ENCODE results near the gene SLC39A1. TPM values are rescaled to one million over a fixed set of nuclear protein-coding genes. Genes with fewer than 3 reads are reported as not detected.
A peak's percentile ranks its signal among the peaks of the same experiment; 100 is the strongest.

SLC39A1 gene
- total and polyA plus RNA-seq, 11 donors: 31.6 to 163 (median 48.4) TPM

DNA sequence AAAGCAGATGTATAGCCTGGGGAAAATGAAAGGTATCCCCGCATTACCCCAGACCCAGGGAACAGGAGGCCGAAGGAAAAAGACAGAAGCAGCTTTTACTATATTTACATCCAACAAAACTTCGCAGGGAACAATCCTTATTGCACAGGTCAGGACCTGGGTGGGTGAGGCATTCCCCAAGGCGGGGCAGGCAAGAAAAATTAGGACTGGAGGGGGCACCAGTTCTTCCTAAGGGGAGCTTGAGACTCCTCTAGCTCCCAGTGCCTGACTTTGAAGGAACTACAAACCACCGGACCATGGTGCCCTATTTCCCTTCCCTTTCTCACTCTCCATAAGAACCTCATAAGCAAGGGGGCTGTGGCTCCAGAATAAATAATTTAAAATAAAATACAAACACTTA, 33.9 kb downstream of the SLC39A1 start:
- no peaks in the 10 kb centered on the region for H3K9me3 ChIP-seq
- H3K4me1 ChIP-seq: peaks cover 0 to 12% (median 1%) of the 10 kb centered on the region in 12 donors
- peaks cover 0 to 53% (median 48%) of the 10 kb centered on the region in 9 donors for H3K36me3 ChIP-seq
- H3K27me3 ChIP-seq: no peaks in the 10 kb centered on the region
- H3K27ac ChIP-seq: peak overlapping the region in 4 of 12 donors; percentile 21 to 42 (median 34)
- DNase-seq: no peak
- no peak overlapping the region for H3K4me3 ChIP-seq
- intact Hi-C loops (cut with DNase I): loop anchor here in 2 of 10 donors (10.0 kb wide), 2 partner anchors 105 to 255 kb away; partner anchors contain the start of genes ILF2 (in 1 of the 2) and NPR1 (in 1 of the 2)
- ATAC-seq: no peak
- 84 to 91% (median 90%) methylated on average over 5 of the region's 5 CpGs for WGBS, 4 donors
- TF ChIP-seq POLR2A (IDR thresholded peaks at IDR 0.05): no peak
- TF ChIP-seq, protein P1, sequence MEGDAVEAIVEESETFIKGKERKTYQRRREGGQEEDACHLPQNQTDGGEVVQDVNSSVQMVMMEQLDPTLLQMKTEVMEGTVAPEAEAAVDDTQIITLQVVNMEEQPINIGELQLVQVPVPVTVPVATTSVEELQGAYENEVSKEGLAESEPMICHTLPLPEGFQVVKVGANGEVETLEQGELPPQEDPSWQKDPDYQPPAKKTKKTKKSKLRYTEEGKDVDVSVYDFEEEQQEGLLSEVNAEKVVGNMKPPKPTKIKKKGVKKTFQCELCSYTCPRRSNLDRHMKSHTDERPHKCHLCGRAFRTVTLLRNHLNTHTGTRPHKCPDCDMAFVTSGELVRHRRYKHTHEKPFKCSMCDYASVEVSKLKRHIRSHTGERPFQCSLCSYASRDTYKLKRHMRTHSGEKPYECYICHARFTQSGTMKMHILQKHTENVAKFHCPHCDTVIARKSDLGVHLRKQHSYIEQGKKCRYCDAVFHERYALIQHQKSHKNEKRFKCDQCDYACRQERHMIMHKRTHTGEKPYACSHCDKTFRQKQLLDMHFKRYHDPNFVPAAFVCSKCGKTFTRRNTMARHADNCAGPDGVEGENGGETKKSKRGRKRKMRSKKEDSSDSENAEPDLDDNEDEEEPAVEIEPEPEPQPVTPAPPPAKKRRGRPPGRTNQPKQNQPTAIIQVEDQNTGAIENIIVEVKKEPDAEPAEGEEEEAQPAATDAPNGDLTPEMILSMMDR (IDR thresholded peaks at IDR 0.05): no peak

DNA sequence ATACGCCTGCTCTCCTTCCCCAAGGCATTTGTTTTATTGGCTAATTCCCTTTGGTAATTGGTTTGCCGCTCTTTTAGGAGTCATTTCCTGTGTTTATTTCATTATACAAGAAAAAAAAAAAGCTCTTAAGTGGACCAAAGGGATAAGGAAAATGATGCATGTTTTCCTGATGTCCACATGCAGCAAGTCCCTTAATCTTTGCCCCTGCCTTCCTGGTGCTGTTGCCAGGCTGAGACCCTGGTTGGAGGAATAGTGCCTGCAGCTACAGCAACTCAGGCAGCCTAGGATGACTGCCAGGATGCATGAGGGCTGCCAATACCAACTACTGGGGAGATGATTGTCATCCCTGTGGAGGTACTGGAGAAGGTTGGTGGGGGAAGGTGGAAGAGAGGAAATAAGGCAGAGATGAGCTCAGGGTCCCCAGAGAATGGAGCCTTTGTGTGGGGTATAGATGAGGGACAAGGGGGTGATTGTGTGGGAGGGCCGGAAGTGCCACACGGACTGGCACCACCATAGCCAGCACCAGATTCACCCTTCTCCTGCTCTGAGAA, 34.5 kb downstream of the SLC39A1 start:
- H3K4me3 ChIP-seq: no peak overlapping the region
- no peaks in the 10 kb centered on the region for H3K27me3 ChIP-seq
- H3K4me1 ChIP-seq: peaks cover 0 to 14% (median 4%) of the 10 kb centered on the region in 12 donors
- no peaks in the 10 kb centered on the region for H3K9me3 ChIP-seq
- whole genome bisulfite sequencing, 4 donors: 50 to 69% (median 59%) methylated on average over 4 of the region's 4 CpGs
- peaks cover 0 to 48% (median 42%) of the 10 kb centered on the region in 9 donors for H3K36me3 ChIP-seq
- intact Hi-C loops (cut with DNase I): loop anchor here in 2 of 10 donors (10.0 kb wide), 2 partner anchors 104 to 254 kb away; partner anchors contain the start of genes ILF2 (in 1 of the 2) and NPR1 (in 1 of the 2)
- TF ChIP-seq POLR2A (IDR thresholded peaks at IDR 0.05): no peak
- TF ChIP-seq, protein P1 (IDR thresholded peaks at IDR 0.05): no peak
- ATAC-seq (peak in 2 of 4 donors; percentile 7 to 10), DNase-seq (no peak)
- peak overlapping the region in 4 of 12 donors; percentile 21 to 42 (median 34) for H3K27ac ChIP-seq

DNA sequence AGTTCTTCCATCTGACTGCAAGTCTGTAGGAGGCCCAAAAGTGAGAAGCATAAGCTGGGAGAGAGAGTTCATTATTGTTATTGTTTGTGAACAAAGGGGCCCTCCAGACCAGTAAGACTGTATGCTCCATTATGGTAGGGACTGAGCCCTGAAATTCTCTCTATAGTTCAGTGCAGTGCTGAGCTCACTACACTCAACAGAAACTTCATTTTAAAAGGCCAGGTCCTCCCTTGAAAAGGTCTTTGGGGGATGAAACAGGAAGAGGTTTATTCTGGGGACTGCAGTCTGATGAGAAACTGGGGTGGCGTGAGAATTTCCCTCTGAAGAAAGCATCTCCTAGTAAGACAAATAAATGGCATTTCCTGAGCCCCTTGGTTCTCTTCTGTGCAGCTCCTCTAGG, 35.1 kb downstream of the SLC39A1 start:
- H3K4me1 ChIP-seq: peaks cover 0 to 19% (median 7%) of the 10 kb centered on the region in 12 donors
- H3K4me3 ChIP-seq: no peak overlapping the region
- no peaks in the 10 kb centered on the region for H3K27me3 ChIP-seq
- ATAC-seq: no peak
- WGBS, 4 donors: 56 to 83% (median 65%) methylated on average over 1 of the region's 1 CpG
- no peaks in the 10 kb centered on the region for H3K9me3 ChIP-seq
- TF ChIP-seq POLR2A (IDR thresholded peaks at IDR 0.05): no peak
- TF ChIP-seq, protein P1 (IDR thresholded peaks at IDR 0.05): no peak
- H3K36me3 ChIP-seq: peaks cover 0 to 41% (median 36%) of the 10 kb centered on the region in 9 donors
- peak overlapping the region in 4 of 12 donors; percentile 21 to 42 (median 34) for H3K27ac ChIP-seq
- intact Hi-C loops (cut with DNase I): loop anchor here in 2 of 10 donors (10.0 kb wide), 2 partner anchors 103 to 253 kb away; partner anchors contain the start of genes ILF2 (in 1 of the 2) and NPR1 (in 1 of the 2)
- no peak for DNase-seq

DNA sequence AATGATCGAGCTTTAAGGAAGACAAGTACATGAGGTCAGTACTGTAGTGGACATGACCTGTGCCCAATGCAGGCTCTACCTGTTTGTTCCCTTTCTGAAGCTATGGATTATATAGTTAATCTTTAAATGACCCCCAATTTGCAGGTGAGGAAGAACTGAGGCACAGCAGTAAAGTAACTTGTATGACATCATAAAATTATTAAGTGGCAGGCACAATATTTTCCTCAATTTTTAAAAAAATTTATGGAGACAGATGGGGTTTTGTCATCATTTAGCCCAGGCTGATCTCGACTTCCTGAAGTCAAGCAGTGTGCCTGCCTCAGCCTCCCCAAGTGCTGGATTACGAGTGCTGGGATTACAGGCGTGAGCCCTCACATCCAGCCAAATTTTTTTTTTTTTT, 36.9 kb downstream of the SLC39A1 start:
- 85 to 87% (median 85%) methylated on average over 4 of the region's 4 CpGs for WGBS, 4 donors
- H3K36me3 ChIP-seq: peaks cover 0 to 23% (median 18%) of the 10 kb centered on the region in 9 donors
- peaks cover 0 to 25% (median 12%) of the 10 kb centered on the region in 12 donors for H3K4me1 ChIP-seq
- no peak for ATAC-seq
- DNase-seq: no peak
- TF ChIP-seq POLR2A (IDR thresholded peaks at IDR 0.05): no peak
- TF ChIP-seq, protein P1 (IDR thresholded peaks at IDR 0.05): no peak
- no peaks in the 10 kb centered on the region for H3K27me3 ChIP-seq
- H3K9me3 ChIP-seq: no peaks in the 10 kb centered on the region
- intact Hi-C loops (cut with DNase I): loop anchor here in 3 of 10 donors (2.0 to 10.0 kb wide), 3 partner anchors 16 to 252 kb away; partner anchors contain the start of genes ILF2 (in 1 of the 3) and NPR1 (in 1 of the 3)
- no peak overlapping the region for H3K27ac ChIP-seq
- H3K4me3 ChIP-seq: no peak overlapping the region
